Heart left ventricle (tissue), 13 donors: ENCODE results near the gene CD276.

ENCODE experiments used
- POLR2A ChIP-seq, 2 donors: fragments of 450-650 bp; IDR thresholded peaks; one replicate each; pipeline ENCODE4 v1.6.1; 2017; ENCODE audit warnings: antibody characterized with exemption in 2 of 2, mild to moderate bottlenecking in 2 of 2, moderate library complexity in 2 of 2
- TF ChIP-seq, protein P1 (sequence below), 12 donors: fragments of 200-600 bp; sonication (generic) in 4 of 12; IDR thresholded peaks; one replicate each; pipeline versions ENCODE4 v1.5.0 to v1.8.0; 2018 to 2022; ENCODE audit warnings: antibody characterized with exemption in 12 of 12, mild to moderate bottlenecking in 5 of 12
- donor health status: ischemic (EF 13 %, LVEDD 7.1; RV severe dilation, severe dysfunction).
- donor health status: DM: no; HTN: yes; CAD: no.
- donor health status: DM: no; HTN: no; CAD: no.
- donor health status: ischemic (EF 25% LVEDD 6.9; RV normal size, moderate dysfunction).
- donor health status: ischemic (EF 25% LVEDD 5.7; RV mildly dilated, moderate dysfunction).
- donor health status: ischemic (EF 35%, LVEDD 5.7; RV mildly dilated, moderate dysfunction).
- donor health status: nonischemic (EF 11% LVEDD 7.7; RV severe dilation, severe dysfunction).
- donor health status: DM: yes; HTN: yes; CAD: no.
- donor health status: PGD.
- donor health status: ischemic (EF 29% LVEDD 5.4; RV normal size, mild dysfunction).
- donor health status: nonischemic (EF 23%, LVEDD 6.1; RV moderate dilation, normal function).

GRCh38 chr15:73749971-73750370, 65.8 kb downstream of the CD276 start:
- TF ChIP-seq POLR2A (IDR thresholded peaks at IDR 0.05) = no peak
- TF ChIP-seq, protein P1, sequence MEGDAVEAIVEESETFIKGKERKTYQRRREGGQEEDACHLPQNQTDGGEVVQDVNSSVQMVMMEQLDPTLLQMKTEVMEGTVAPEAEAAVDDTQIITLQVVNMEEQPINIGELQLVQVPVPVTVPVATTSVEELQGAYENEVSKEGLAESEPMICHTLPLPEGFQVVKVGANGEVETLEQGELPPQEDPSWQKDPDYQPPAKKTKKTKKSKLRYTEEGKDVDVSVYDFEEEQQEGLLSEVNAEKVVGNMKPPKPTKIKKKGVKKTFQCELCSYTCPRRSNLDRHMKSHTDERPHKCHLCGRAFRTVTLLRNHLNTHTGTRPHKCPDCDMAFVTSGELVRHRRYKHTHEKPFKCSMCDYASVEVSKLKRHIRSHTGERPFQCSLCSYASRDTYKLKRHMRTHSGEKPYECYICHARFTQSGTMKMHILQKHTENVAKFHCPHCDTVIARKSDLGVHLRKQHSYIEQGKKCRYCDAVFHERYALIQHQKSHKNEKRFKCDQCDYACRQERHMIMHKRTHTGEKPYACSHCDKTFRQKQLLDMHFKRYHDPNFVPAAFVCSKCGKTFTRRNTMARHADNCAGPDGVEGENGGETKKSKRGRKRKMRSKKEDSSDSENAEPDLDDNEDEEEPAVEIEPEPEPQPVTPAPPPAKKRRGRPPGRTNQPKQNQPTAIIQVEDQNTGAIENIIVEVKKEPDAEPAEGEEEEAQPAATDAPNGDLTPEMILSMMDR (IDR thresholded peaks at IDR 0.05) = no peak
